ENCODE measurements around the gene CRK.

DNA sequence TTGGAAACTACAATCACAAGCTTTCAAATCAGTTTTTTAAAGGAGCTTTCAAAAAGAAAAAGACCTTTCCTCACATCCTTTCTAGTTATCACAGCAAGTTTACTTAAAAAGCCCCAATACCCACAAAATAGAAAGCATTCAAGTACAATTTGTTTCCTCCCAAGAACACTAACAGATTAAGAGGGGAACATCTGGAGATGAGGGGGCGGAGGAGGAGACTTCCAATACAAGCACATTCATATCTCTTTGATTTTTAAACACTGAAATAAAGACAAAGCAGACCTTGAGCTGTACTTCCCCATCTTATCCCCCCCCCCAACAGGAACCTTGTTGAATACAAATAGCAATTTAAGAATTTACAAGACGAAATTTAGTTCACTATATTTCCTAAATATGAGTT is 58.0 kb downstream of the CRK start:
- TF ChIP-seq POLR2A (IDR thresholded peaks at IDR 0.05): no peak
- no peak for TF ChIP-seq CTCF (IDR thresholded peaks at IDR 0.05)
- no peak for TF ChIP-seq POLR2AphosphoS5 (IDR thresholded peaks at IDR 0.05; ENCODE audit: insufficient read depth in 1 of 2, low read depth in 1 of 2)
